Inferior parietal cortex (tissue), 1 donor: Measurements from ENCODE around the gene DUSP23.

Experiments
- DNase-seq: peaks from one replicate; pipeline ENCODE4 v3.0.0-alpha.2; 2016; ENCODE audit errors: extremely low spot score

DUSP23 gene

DNA sequence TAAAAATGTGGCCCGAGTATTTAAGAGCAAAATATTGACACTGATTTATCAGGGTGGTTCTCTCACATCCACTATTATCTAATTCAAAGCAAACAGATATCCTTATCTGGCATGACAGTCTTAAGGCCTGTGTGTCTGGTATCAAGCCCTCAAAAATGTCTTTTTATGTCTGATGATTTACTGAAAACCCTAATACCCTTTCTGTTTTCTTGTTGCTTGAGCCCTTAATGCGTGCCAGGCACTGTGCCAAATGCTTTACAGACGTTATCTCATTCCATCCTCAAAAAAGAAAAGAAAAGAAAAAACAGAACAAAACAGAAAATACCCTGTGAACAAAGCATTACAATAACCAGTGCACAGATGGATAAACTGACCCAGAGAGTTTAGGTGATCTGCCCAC is 5.7 kb downstream of the DUSP23 start:
- no peak for DNase-seq

DNA sequence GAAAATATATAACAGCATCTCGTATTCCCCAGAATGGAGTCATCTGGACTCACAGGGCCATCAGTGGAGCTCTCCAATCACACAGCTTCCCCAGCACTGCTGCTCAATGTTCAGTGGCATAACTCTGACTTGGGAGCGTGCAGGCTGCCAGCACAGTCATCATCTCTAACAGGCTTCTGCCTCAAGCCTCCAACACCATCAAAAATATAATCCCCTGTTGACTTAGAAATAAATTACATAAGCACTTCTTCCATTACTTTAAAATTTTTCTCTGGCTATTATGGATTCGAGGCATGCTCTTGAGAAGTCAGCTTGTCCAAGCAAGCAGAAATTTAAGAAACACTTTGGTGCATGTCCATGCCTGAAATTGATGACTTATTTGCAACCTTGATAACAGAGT is 6.2 kb downstream of the DUSP23 start:
- no peak for DNase-seq

DNA sequence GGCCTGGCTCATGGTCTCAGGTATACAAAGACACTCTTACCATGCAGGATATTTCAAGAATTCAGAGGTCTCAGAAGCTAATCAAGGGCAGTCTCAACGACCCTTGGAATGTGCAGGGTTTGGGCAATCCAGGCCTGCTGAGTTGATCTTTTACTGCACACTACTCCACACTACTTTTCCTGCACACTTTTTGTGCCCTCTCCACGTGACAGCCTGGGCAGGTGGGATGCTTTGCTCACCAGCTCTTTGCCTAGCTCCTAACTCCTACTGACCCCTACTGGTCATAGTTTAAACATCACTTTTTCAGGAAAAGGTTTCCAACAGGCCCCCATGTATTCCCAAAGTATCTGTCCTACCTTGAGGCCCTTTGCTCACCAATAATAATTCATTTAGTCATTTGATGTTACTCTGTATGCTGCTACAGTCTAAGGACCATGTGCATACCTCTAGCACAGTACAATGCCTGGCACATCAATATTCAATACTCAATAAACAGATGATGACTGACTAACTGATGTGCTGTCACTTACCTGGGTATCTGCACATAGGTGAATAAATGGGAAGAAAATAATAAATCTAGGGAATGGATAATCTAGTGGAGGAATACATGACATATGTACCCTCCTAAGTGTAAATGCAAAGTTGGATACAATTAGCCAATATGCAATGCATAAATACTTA is 9.6 kb downstream of the DUSP23 start:
- no peak for DNase-seq

DNA sequence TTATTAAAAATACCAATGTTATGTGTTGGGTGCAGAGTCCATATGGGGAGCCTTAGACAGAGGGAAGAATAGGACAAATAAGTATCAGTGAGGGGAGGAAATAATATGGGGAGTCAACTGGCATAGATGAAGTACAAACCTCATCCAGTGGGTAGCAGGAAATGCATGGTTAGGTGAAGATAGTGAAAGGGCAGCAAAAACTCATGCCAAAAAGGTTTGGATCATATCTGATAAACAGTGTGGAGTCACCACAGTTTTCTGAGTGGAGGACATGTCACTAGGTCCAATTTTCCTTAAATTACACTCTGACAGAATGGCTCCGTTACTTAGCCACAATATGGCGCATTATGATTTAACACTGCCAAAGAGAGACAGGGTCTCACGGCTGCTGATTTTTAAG is 10.3 kb downstream of the DUSP23 start:
- DNase-seq, result no peak

DNA sequence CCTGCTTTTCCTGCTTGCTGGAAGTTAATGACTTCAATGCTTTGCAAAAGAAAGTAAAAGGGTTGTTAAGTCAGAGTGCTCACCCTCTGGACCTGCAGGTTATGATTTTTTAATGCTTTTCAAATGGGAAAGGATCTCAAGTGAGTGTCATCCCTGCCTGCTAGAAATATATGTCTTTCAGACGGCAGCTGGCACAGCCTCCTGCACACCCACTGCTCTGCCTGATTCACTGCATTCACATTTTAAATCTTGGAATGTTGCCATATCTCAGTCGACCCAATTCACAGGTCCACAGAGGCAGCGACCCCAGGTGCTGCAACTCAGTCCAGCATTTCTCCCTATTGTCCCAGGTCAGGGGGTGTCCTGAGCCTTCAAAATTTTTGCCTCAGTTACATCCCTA is 10.7 kb downstream of the DUSP23 start:
- DNase-seq, result no peak

DNA sequence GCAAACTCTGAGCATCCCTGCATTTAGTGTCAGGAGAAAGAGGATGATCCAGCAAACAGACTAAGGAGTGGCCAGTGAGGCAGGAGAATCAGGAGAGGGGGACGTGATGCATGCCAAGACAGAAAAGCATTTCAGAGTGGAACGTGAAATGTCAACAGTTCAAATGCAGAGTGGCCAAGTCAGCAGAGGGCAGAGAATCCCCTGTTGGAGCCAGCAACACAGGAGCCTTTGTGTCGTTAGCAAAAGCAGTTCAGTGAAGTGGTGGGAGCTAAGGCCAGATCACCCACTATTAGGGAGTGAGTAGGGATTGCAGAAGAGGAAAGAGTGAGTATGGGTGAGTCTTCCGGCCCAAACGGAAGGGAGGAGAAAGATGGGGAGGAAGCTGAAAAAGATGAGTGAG is 14.8 kb downstream of the DUSP23 start:
- no peak for DNase-seq

DNA sequence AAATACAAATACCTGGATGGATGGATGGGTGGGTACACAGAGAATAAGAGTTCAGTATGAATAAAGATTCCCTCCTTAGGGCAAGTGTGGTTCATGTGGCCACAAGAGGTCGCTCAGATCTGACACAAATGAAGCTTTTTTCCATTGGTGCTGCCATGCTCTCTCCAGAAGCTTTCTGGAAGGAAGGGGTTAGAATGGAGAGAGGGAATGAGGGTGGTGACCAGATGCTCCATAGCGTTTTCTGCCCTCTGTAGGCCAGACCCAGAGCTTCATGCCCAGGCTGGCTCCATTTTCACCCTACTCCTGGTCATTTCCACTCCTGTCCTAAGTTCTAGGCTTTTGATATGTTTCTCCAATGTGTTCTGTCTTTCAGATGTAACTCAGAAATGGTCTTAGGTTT is 18.1 kb downstream of the DUSP23 start:
- peak; percentile 46 for DNase-seq

DNA sequence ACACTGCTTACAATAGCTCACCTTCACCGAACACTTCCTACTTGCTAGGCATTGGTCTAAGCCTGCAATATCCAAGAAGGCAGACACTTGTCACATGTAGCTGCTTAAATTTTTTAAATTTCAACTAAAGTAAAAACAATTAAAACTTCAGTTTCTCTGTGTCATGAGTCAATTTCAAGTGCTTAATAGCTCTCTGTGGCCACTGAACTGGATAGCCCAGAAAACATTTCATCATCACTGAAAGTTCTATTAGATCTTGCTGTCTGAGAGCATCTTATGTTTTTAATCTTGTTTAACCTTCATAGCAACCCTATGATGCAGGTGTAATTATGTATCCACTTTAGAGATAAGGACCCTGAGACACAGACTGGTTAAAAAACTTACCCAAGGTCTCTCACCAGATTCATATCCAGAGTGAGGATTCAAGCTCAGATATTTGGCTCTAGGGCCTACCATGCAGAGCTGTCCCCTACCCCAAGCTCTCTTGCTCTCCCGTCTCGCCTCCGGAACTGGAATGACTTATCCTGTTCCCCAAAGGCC is 18.8 kb downstream of the DUSP23 start:
- no peak for DNase-seq

DNA sequence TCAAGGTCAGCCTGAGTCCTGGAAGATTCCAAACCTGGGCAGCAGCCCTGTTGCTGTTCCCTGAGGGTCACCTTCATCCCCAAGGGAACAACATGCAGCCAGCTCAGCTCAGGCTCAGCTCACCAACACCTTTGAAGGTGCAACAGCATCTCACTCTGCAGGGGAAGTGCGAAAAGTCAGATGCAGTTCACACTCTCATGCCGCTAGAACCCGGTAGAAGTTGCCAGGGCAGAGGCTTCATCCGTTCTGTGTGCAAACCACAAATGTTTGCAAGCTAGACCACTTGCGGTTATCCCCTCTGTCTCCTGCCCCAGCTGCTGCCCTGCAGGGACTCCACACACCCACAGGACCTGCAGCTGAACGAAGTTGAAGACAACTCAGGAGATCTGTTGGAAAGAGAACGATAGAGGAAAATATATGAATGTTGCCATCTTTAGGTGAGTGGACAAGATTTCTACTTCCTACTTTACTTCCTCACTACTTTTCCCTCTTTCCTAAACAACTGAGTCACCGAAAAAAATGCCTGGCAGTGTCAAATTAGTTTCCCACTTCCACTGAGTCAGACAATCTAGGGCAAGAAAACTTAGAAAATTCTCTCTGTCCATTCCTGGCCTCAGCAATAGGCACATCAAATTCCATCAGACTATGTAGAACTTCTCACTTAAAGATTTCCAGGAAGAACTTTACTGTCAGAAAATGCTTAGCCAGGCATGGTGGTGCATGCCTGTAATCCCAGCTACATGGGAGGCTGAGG is 19.6 kb downstream of the DUSP23 start:
- no peak for DNase-seq

DNA sequence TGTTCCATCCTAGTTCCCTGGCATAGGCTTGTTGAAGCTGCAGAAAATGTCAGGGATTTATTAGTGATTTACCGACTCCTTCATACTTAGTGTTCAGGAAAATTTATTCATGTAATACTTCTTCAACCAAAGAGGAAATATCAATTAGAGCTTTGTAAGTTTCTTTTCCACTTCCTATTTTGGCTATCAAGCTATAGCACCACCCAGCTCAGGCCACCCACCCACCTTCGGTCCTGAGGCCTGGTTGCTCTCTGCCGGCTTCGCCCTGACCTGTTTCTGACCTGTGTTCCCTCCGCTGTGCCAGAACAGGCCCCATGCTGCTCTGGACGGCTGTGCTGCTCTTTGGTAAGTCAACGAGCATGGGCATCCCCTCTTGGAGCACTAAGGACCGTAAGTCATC is 21.3 kb downstream of the DUSP23 start, which contains the start of gene FCRL6:
Gene FCRL6, plus strand, starts transcription at position 250 of the 400 bp plus-strand sequence. Its CDS starts 65 bp downstream, at position 315.
- DNase-seq, result no peak

DNA sequence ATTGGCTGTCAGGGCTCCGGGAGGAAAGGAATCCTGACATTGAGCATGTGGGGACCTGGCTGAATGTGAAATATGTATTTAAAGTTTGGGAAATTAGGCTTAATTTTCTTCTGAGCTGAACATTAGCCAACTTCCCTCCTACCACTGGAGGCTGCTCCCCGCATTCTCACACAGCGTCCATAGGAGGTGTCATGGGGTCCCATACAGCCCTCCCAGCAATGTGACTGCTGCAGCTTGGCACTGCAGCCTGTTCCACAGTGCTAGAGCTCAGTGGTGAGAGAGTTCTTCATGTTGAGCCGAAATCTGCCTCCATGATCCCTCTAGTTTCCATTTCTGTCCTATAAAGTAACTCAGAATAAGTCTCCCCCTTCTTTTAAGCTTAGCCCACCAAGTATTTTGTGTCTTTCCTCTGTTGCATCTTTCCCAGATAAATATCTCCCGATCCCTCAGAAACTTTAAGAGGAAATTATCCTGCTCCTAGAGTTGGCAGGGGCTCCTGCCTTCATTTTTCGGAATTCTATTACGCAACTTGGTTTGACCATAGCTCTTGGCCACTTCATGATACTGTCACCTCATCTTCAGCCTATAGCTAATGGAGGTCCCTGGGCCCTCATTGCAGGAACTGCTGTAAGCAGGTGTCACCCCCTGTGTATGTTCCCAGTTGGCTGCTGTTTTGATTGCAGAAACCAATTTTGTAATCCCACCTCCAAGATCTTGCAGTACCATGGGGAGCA is 23.4 kb downstream of the DUSP23 start:
- DNase-seq, result no peak

DNA sequence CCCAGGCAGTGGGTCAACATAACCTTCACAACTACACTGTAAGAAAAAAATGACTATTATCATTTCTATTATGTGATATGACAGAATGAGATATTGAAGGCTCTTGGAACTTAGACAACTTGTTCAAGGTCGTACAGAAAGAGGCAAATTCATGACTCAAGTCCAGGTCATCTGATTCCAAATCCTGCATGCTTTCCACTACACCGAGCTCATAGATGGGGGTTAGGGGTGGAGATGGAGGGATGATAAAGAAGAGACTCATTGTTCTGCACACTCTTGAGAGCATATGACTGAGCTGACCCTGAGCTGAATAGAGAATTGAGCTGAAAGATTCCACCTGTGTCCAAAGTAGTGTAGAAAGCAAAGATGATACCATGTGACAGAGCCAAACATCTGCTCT is 24.2 kb downstream of the DUSP23 start:
- no peak for DNase-seq

DNA sequence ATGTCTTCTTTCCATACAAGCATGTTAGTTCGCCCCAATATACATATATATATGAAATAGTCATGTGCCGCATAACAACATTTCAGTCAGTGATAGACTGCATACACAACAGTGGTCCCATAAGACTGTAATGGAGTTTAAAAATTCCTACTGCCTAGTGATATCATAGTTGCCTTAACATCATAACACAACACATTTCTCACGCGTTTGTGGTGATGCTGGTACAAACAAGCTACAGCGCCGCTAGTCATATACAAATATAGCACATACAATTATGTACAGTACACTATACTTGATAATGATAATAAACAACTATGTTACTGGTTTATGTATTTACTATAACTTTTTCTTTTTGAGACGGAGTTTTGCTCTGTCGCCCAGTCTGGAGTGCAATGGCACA is 35.2 kb downstream of the DUSP23 start:
- no peak for DNase-seq

DNA sequence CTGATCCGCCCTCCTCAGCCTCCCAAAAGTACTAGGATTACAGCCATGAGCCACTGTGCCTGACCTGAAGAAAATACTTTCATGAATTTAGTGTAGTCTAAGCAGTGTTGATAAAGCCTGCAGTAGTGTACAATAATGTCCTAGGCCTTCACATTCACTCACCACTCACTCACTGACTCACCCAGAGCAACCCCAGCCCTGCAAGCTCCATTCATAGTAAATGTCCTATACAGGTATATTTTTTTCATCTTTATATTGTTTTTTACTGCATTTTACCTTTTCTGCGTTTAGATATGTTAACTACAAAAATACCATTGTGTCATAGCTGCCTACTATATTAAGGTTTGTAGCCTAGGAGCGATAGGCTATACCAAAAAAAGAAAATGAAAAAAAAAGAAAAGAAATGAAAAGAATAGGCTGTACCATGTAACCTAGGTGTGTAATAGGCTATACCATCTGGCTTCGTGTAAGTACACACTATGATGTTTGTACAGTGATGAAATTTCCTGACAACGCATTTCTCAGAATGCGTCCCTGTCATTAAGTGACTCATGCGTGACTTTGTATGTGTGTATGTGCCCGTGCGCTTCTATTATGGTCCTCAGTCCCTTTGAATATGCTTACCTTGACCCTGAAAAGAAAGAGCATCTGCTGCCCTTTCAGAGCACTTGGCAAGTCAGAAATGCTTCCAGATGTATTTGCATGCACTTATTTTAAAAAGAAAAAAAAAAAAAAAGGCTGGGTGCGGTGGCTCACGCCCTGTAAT is 36.7 kb downstream of the DUSP23 start:
- DNase-seq, result no peak

DNA sequence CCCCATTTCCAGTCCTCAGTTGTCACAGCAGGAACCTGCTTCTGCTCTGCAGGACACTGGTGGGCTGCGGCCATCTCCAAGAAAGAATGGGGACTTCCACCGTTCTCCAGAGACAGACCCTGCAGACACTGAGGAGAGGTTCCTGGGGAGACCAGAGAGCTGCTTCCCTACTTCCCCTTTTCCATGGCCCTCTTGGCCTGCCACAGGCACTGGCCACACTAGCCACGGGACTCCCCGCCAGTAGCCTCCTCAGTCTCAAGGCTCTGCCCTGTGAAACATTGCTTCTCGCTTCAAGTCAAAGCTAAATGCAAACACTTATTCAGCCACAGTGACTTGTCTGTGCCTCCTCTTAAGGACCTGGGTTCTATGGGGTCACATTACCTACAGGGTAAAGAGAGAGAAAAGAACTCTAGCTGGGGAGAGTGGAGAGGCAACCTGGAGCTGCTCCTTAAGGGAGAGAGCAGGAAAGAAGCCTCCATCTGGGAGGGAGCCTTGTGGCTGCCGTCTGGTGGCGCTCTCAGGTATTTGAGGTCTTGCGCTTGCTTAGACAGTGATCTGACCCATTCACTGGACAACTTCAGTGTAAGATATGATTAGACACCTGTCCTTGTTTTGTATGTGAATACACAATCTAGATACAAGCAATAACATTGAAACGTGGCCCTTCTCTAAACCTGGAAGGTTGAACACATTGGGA is 40.6 kb downstream of the DUSP23 start:
- peak; percentile 69 for DNase-seq

DNA sequence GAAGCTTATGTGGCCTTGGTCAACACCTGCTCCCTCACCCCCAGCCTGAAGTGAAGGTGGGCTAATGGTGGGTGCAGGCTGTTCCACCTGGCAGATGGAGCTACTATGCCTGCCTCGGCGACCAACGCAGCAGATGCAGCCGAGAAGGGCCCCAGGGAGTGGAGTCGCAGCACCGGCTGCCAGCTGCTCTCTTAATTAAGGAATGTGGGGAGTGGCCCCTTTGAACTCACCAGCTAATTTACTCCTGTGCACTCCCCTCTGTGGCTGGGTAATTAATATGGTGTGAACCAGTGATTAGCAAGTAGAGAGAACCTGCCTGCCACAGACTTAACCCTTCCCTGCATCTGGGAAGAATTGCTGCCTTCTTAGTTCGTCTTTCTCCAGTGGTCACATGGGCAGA is 42.6 kb downstream of the DUSP23 start:
- no peak for DNase-seq

DNA sequence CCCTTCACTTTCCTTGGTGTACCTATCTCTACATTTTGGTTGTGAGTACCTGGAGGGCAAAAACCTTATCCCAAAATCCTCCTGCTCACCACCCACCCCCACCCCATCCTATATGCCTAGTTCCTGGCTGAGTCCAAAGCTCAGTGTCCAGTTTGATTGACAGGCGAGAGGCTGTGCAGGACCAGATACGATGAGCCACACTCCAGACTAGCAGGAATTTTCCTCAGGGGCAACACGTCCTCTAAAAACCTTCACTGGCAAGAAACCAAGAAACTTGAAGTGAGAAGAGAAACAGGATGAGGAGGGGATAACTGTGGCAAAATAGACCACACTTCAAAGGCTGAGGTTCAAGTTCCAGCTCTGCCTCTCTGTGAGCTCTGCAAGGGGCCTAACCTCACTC is 44.8 kb downstream of the DUSP23 start:
- DNase-seq, result no peak

DNA sequence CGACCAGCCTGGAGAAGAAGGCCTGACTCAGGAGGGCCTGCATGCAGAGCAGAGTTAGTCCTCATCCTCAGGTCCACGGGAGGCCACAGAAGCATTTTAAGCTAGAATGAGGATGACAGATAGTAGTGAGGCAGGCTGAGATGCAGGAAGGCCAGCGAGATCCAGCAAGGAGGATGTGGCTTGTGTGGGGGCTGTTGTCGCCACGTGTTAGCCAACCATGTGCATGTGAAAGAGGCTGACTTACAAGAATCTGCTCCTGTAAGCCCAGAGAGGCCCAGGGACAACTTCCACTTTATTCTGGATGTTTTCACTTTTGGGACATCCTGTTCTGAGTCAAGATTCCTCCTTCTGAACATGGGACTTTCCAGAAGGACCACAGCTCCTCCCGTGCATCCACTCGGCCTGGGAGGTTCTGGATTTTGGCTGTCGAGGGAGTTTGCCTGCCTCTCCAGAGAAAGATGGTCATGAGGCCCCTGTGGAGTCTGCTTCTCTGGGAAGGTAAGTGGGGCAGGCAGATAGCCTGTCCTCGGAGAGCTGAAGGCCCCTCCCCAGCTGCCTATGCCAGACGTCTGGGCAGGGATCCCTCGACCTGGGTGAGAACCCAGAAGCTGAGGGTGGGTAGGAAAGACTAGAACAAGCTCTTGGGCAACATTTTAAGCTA is 45.8 kb downstream of the DUSP23 start, which contains the start of gene SLAMF8:
Gene SLAMF8, plus strand, starts transcription at position 433 of the 661 bp plus-strand sequence. Its CDS starts 26 bp downstream, at position 459.
- DNase-seq, result no peak

DNA sequence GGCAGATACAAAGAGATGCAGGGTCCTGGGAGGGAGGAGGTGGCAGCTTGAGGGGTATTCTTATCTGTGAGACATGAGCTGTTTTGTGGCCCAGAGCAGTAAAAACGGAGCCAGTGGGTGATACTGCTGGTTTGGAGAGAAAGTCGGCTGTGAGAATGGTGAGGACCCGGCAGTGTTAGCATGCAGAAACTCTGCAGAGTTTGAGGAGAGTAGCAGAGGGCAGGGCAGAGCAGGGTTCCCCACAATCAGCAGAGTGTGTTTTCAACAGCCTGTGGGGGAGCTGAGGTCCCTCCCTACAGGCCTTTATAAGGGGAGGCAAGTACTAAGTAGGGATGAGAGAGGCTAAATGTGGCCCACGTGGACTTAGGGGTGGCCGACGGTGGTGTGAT is 46.3 kb downstream of the DUSP23 start:
- DNase-seq, result no peak

DNA sequence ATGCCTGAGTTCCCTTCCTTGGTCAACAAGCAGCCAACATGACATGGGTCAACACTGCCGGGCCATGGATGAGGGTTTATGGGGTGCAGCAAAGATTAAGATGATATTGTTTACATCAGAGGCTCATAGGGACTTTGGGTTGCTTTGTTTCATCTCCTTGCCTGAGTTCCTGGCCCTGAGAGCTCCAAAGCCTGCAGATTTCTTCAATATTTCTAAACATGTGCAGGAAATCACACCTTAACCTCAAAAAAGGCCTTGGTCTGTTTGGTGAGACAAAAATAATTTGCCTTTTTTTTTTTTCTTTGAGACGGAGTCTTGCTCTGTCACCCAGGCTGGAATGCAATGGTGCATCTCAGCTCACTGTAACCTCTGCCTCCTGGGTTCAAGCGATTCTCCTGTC is 46.8 kb downstream of the DUSP23 start:
- no peak for DNase-seq
